CD4-positive, alpha-beta T cell (primary cell): ENCODE results near the gene ASTN2. TPM values are rescaled to one million over a fixed set of nuclear protein-coding genes. Genes with fewer than 3 reads are reported as not detected.

Experiments
- ATAC-seq: fragments of 200-7000 bp; cut with Tn5 transposase; one replicate; pipeline ENCODE4 v1.10.0; 2022; ENCODE audit warnings: mild to moderate bottlenecking; ENCODE audit not compliant: poor library complexity
- CTCF ChIA-PET: fragments of 350-600 bp; sonication (Branson Sonifier 250); formaldehyde crosslinking; loops from one replicate; lab custom pipeline; 2021; ENCODE audit warnings: antibody characterized with exemption, inconsistent platforms; lab: Charles Lee
- POLR2A ChIA-PET: fragments of 350-600 bp; sonication (Branson Sonifier 250); formaldehyde crosslinking; loops from one replicate; lab custom pipeline; 2021; ENCODE audit warnings: antibody characterized with exemption, inconsistent platforms; lab: Charles Lee
- DNase-seq, 14 experiments: peaks; one replicate each; pipeline ENCODE4 v3.0.0-alpha.2; 2013 to 2020; ENCODE audit warnings: mixed read lengths in 2 of 14
- H3K27ac ChIP-seq, 2 donors: one replicate each; pipeline versions ENCODE4 v1.5.1 to v1.7.0; 2013; ENCODE audit warnings: low read length in 2 of 2, low read depth in 1 of 2, mild to moderate bottlenecking in 1 of 2
- H3K27me3 ChIP-seq, 2 experiments: 1 replicate in 1 of 2; 2 replicates in 1 of 2; pipeline versions ENCODE4 v1.6.1 to v1.7.0; 2013; ENCODE audit warnings: low read length in 2 of 2, control low read depth in 1 of 2, mild to moderate bottlenecking in 1 of 2, moderate library complexity in 1 of 2; ENCODE audit not compliant: insufficient read depth in 2 of 2, control insufficient read depth in 1 of 2
- H3K36me3 ChIP-seq: one replicate; pipeline ENCODE4 v1.6.1; 2013; ENCODE audit warnings: low read length, control low read depth; ENCODE audit not compliant: insufficient read depth
- H3K4me1 ChIP-seq: one replicate; pipeline ENCODE4 v1.6.1; 2013; ENCODE audit warnings: low read length, control low read depth; ENCODE audit not compliant: insufficient read depth
- H3K4me3 ChIP-seq: one replicate; pipeline ENCODE4 v1.5.1; 2013; ENCODE audit warnings: mild to moderate bottlenecking, low read length, moderate library complexity
- H3K9me3 ChIP-seq, 2 experiments: 1 replicate in 1 of 2; 2 replicates in 1 of 2; pipeline versions ENCODE4 v1.6.1 to v1.7.0; 2013; ENCODE audit warnings: low read length in 2 of 2, mild to moderate bottlenecking in 2 of 2, control low read depth in 1 of 2, moderate library complexity in 1 of 2; ENCODE audit not compliant: control insufficient read depth in 1 of 2, insufficient read depth in 1 of 2
- H3K27ac Mint-ChIP-seq: one replicate; pipeline ENCODE4 v1.8.0; 2020; ENCODE audit warnings: mixed read lengths
- H3K27me3 Mint-ChIP-seq: one replicate; pipeline ENCODE4 v1.8.0; 2021; ENCODE audit warnings: mixed read lengths
- H3K36me3 Mint-ChIP-seq: one replicate; pipeline ENCODE4 v1.8.0; 2021; ENCODE audit warnings: low read depth, mixed read lengths
- H3K4me1 Mint-ChIP-seq: one replicate; pipeline ENCODE4 v1.8.0; 2021; ENCODE audit warnings: low read depth, mixed read lengths
- H3K4me3 Mint-ChIP-seq: one replicate; pipeline ENCODE4 v1.8.0; 2020; ENCODE audit warnings: mild to moderate bottlenecking, mixed read lengths
- H3K9me3 Mint-ChIP-seq: one replicate; pipeline ENCODE4 v1.8.0; 2020; ENCODE audit warnings: mixed read lengths
- intact Hi-C, 2 experiments: fragments of 100-400 bp; cut with DNase I in 1 of 2; cut with micrococcal nuclease in 1 of 2; formaldehyde crosslinking; loops; one replicate each; pipeline versions ENCODE4 v1.15.1 to v1.9.0; 2023 to 2025; cut with DNase I, micrococcal nuclease
- total RNA-seq, 174 experiments: library from RNA in 2 of 174; stranded (reverse) in 2 of 174; gene quantifications; one replicate each; pipeline ENCODE4 v1.2.3 and lab custom pipeline; 2021 to 2026
- TF ChIP-seq, protein P1 (sequence below): fragments of 200-600 bp; IDR thresholded peaks from one replicate; pipeline ENCODE4 v1.8.0; 2022; ENCODE audit warnings: antibody characterized with exemption, mild to moderate bottlenecking

The ASTN2 gene
- total RNA-seq, 2 experiments from 2014 or later: 2.3 to 2.4 TPM

DNA sequence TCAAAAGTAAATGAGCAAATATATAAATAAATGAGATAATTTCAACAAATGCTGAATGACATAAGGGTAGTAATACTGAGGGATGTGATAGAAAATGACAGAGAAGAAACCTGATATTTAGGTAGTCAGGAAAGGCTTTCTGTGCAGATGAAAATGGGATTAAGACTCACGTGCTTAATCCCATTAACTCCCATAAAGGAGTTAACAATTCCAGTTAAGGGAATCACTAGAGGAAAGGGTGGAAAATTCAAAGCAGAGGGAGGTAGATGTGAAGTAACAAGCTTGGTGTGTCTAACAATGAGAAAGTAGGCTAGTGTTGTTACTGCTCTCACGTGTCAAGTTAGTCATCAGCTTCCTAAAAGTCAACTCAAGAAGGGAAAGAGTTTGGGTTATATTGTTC is 818.2 kb downstream of the ASTN2 start:
- ATAC-seq: no peak
- ChIA-PET POLR2A (no interaction called here), CTCF (no interaction called here)
- Mint-ChIP-seq H3K4me1 (no peaks in the 10 kb centered on the region), H3K27ac (no peak overlapping the region), H3K36me3 (peaks cover 32% of the 10 kb centered on the region), H3K9me3 (no peaks in the 10 kb centered on the region), H3K27me3 (no peaks in the 10 kb centered on the region), H3K4me3 (no peak overlapping the region)
- Histone ChIP-seq H3K4me3 (no peak overlapping the region), H3K27me3 (no peaks in the 10 kb centered on the region), H3K27ac (no peak overlapping the region), H3K4me1 (no peaks in the 10 kb centered on the region), H3K9me3 (no peaks in the 10 kb centered on the region), H3K36me3 (no peaks in the 10 kb centered on the region)
- intact Hi-C loops: no loop called here
- no peak for DNase-seq
- TF ChIP-seq, protein P1, sequence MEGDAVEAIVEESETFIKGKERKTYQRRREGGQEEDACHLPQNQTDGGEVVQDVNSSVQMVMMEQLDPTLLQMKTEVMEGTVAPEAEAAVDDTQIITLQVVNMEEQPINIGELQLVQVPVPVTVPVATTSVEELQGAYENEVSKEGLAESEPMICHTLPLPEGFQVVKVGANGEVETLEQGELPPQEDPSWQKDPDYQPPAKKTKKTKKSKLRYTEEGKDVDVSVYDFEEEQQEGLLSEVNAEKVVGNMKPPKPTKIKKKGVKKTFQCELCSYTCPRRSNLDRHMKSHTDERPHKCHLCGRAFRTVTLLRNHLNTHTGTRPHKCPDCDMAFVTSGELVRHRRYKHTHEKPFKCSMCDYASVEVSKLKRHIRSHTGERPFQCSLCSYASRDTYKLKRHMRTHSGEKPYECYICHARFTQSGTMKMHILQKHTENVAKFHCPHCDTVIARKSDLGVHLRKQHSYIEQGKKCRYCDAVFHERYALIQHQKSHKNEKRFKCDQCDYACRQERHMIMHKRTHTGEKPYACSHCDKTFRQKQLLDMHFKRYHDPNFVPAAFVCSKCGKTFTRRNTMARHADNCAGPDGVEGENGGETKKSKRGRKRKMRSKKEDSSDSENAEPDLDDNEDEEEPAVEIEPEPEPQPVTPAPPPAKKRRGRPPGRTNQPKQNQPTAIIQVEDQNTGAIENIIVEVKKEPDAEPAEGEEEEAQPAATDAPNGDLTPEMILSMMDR: no peak

DNA sequence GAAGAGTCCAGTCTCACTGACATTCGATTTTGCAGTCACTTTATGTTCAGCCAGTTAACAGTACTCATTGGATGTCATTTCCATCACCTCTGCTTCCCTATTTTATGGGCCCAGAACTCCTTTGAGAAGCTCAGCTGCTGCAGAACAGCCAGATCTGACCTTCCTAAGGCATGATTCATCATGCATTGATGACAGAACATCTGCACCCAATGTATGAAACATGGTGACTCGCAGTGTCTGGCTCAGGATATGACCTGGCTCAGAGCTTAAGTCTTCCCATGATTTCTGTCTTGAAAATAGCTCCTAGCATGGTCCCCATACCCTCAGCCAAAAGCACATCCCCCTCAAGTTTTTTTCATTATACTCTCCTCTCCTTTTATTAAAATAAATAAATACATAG is 820.3 kb downstream of the ASTN2 start:
- Mint-ChIP-seq H3K27ac (no peak overlapping the region), H3K4me3 (no peak overlapping the region), H3K4me1 (no peaks in the 10 kb centered on the region), H3K36me3 (peaks cover 38% of the 10 kb centered on the region), H3K9me3 (no peaks in the 10 kb centered on the region), H3K27me3 (no peaks in the 10 kb centered on the region)
- no peaks in the 10 kb centered on the region for H3K27me3 ChIP-seq
- H3K9me3 ChIP-seq: peaks cover 0 to 14% of the 10 kb centered on the region in 2 experiments
- ChIA-PET POLR2A (no interaction called here), CTCF (no interaction called here)
- ATAC-seq: no peak
- no peak for DNase-seq
- intact Hi-C loops: no loop called here
- H3K4me3 ChIP-seq: no peak overlapping the region
- H3K4me1 ChIP-seq: no peaks in the 10 kb centered on the region
- TF ChIP-seq, protein P1: no peak
- no peaks in the 10 kb centered on the region for H3K36me3 ChIP-seq
- no peak overlapping the region for H3K27ac ChIP-seq

DNA sequence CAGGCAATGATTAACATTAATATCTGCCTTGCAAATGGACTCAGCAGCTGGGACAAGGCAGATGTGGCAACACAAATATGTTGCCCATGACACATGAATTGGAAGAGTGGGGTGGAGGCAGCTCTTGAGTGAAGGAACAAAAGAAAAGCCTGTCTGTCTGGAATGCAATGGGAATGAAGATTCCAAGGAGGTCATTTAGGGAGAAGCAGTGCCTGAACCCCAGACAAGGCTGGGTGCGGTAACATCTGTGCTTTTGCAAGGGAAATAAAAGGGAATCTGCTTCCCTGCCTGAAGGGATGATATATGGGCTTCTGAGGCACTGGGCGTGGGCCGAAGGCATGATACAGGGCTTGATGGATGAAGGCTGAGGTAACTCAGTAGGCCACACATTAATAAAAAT is 821.9 kb downstream of the ASTN2 start:
- DNase-seq (no peak), ATAC-seq (no peak)
- Mint-ChIP-seq H3K4me3 (no peak overlapping the region), H3K9me3 (peaks cover 8% of the 10 kb centered on the region), H3K27ac (no peak overlapping the region), H3K27me3 (no peaks in the 10 kb centered on the region), H3K4me1 (no peaks in the 10 kb centered on the region), H3K36me3 (peaks cover 42% of the 10 kb centered on the region)
- CTCF ChIA-PET: no interaction called here
- peaks cover 0 to 14% of the 10 kb centered on the region in 2 experiments for H3K9me3 ChIP-seq
- intact Hi-C loops: no loop called here
- H3K27me3 ChIP-seq: no peaks in the 10 kb centered on the region
- POLR2A ChIA-PET: no interaction called here
- no peak overlapping the region for H3K27ac ChIP-seq
- no peaks in the 10 kb centered on the region for H3K36me3 ChIP-seq
- no peak overlapping the region for H3K4me3 ChIP-seq
- no peaks in the 10 kb centered on the region for H3K4me1 ChIP-seq
- TF ChIP-seq, protein P1: no peak
